Liver (tissue), 9 donors: ENCODE results near the gene GCGR. TPM values are rescaled to one million over a fixed set of nuclear protein-coding genes. Genes with fewer than 3 reads are reported as not detected.

Experiments used
- DNase-seq: peaks from one replicate; pipeline ENCODE4 v3.0.0-alpha.2; 2017; ENCODE audit warnings: low spot score
- H3K27ac ChIP-seq, 2 donors: one replicate each; pipeline ENCODE4 v1.7.0; 2013; ENCODE audit warnings: inconsistent platforms in 2 of 2, low read length in 2 of 2, control low read depth in 1 of 2, low read depth in 1 of 2, mild to moderate bottlenecking in 1 of 2
- H3K27me3 ChIP-seq, 4 donors: one replicate each; pipeline versions ENCODE4 v1.6.1 to v1.7.0; 2013; ENCODE audit warnings: low read length in 3 of 4, inconsistent platforms in 1 of 4, mild to moderate bottlenecking in 1 of 4, moderate library complexity in 1 of 4; ENCODE audit not compliant: control insufficient read depth in 4 of 4, insufficient read depth in 4 of 4
- H3K36me3 ChIP-seq, 4 donors: one replicate each; pipeline versions ENCODE4 v1.6.1 to v1.7.0; 2013; ENCODE audit warnings: low read length in 3 of 4, mild to moderate bottlenecking in 3 of 4, low read depth in 1 of 4, moderate library complexity in 1 of 4; ENCODE audit not compliant: control insufficient read depth in 4 of 4, insufficient read depth in 3 of 4
- H3K4me1 ChIP-seq, 4 donors: one replicate each; pipeline versions ENCODE4 v1.6.1 to v1.7.0; 2013; ENCODE audit warnings: low read length in 3 of 4, mild to moderate bottlenecking in 3 of 4, moderate library complexity in 1 of 4; ENCODE audit not compliant: control insufficient read depth in 4 of 4, insufficient read depth in 4 of 4
- H3K4me3 ChIP-seq, 3 donors: one replicate each; pipeline versions ENCODE4 v1.6.1 to v1.7.0; 2013; ENCODE audit warnings: low read length in 3 of 3, control low read depth in 1 of 3, low read depth in 1 of 3, mild to moderate bottlenecking in 1 of 3
- H3K9ac ChIP-seq, 2 donors: one replicate each; pipeline ENCODE4 v1.7.0; 2013; ENCODE audit warnings: low read length in 2 of 2, mild to moderate bottlenecking in 2 of 2, moderate library complexity in 2 of 2, control low read depth in 1 of 2, low read depth in 1 of 2
- H3K9me3 ChIP-seq, 4 donors: one replicate each; pipeline versions ENCODE4 v1.6.1 to v1.7.0; 2013; ENCODE audit warnings: low read length in 3 of 4; ENCODE audit not compliant: control insufficient read depth in 4 of 4
- ATF3 ChIP-seq: IDR thresholded peaks from 2 replicates; pipeline ENCODE4 v1.6.1; 2016; ENCODE audit warnings: antibody characterized with exemption
- FOXA1 ChIP-seq: IDR thresholded peaks from 2 replicates; pipeline ENCODE4 v1.6.1; 2016; ENCODE audit warnings: antibody characterized with exemption
- FOXA2 ChIP-seq: IDR thresholded peaks from 2 replicates; pipeline ENCODE4 v1.6.1; 2016; ENCODE audit warnings: antibody characterized with exemption
- GABPA ChIP-seq, 2 donors: IDR thresholded peaks in 1 of 2; conservative IDR thresholded peaks in 1 of 2; 2 replicates each; pipeline ENCODE4 v1.6.1; 2016; ENCODE audit warnings: antibody characterized with exemption in 2 of 2, mild to moderate bottlenecking in 1 of 2, moderate library complexity in 1 of 2
- HNF4A ChIP-seq, 2 donors: conservative IDR thresholded peaks; 2 replicates each; pipeline ENCODE4 v1.6.1; 2016; ENCODE audit warnings: antibody characterized with exemption in 2 of 2, mild to moderate bottlenecking in 2 of 2
- NR2F2 ChIP-seq: IDR thresholded peaks from 2 replicates; pipeline ENCODE4 v1.6.1; 2016; ENCODE audit warnings: antibody characterized with exemption
- RAD21 ChIP-seq, 2 donors: IDR thresholded peaks; 2 replicates each; pipeline ENCODE4 v1.6.1; 2016; ENCODE audit warnings: antibody characterized with exemption in 2 of 2, mild to moderate bottlenecking in 2 of 2
- RXRA ChIP-seq, 2 donors: IDR thresholded peaks; 2 replicates each; pipeline ENCODE4 v1.6.1; 2017 to 2018; ENCODE audit warnings: antibody characterized with exemption in 2 of 2, mild to moderate bottlenecking in 1 of 2
- SP1 ChIP-seq: IDR thresholded peaks from 2 replicates; pipeline ENCODE4 v1.6.1; 2018; ENCODE audit warnings: antibody characterized with exemption, mild to moderate bottlenecking
- TAF1 ChIP-seq: conservative IDR thresholded peaks from 2 replicates; pipeline ENCODE4 v1.6.1; 2016; ENCODE audit warnings: antibody characterized with exemption, mild to moderate bottlenecking
- YY1 ChIP-seq: IDR thresholded peaks from 2 replicates; pipeline ENCODE4 v1.6.1; 2016; ENCODE audit warnings: antibody characterized with exemption, mild to moderate bottlenecking
- WGBS: extraction: QIAGEN DNeasy Blood & Tissue Kit; methylation state at CpG from one replicate; pipeline ENCODE4 v1.1.7; 2013; 5-methylcytosine and 5-hydroxymethylcytosine counted together
- polyA plus RNA-seq, 2 donors: library from polyadenylated mRNA; stranded (reverse) in 1 of 2; unstranded in 1 of 2; fragments of 200-250 nt in 1 of 2; fragments of >200 nt in 1 of 2; fragmentation: Nextera tagmentation in 1 of 2; extraction: Ambion mirVana in 1 of 2; gene quantifications; one replicate each; pipeline versions ENCODE4 v1.2.1 to v1.2.3, GENCODE V29; 2013 to 2015
- total RNA-seq, 2 donors: library from RNA; depleted of rRNA; stranded (reverse); fragments of >200 nt; gene quantifications; one replicate each; pipeline ENCODE4 v1.2.3, GENCODE V29; 2014
- TF ChIP-seq, protein P1 (sequence below): fragments of 150-350 bp; IDR thresholded peaks from 2 replicates; pipeline ENCODE4 v1.5.1; 2017; ENCODE audit warnings: improper control_type of control experiment, low read depth, low read length; ENCODE audit not compliant: missing input control
- TF ChIP-seq, protein P2 (sequence below): IDR thresholded peaks from 2 replicates; pipeline ENCODE4 v1.6.1; 2016; ENCODE audit warnings: antibody characterized with exemption
- TF ChIP-seq, protein P3 (sequence below): IDR thresholded peaks from 2 replicates; pipeline ENCODE4 v1.6.1; 2016; ENCODE audit warnings: antibody characterized with exemption
- donor health status: healthy.
- donor health status: healthy.
- donor health status: healthy.
- donor health status: healthy.
- donor health status: healthy.

Gene GCGR
- total and polyA plus RNA-seq, 4 donors, result 20.7 to 72.0 (median 48.9) TPM

GRCh38 chr17:81794074-81794476 is 9.9 kb upstream of the GCGR start:
- H3K4me1 ChIP-seq, result no peaks in the 10 kb centered on the region
- H3K36me3 ChIP-seq, result no peaks in the 10 kb centered on the region
- DNase-seq, result no peak
- WGBS, result 90% methylated on average over 3 of the region's 3 CpGs
- no peak overlapping the region for H3K4me3 ChIP-seq
- H3K27ac ChIP-seq, result no peak overlapping the region
- TF ChIP-seq HNF4A (conservative IDR thresholded peaks at IDR 0.05) (no peak), GABPA (IDR thresholded peaks at IDR 0.05 in 1 of 2, conservative IDR thresholded peaks at IDR 0.05 in 1 of 2) (no peak), TAF1 (no peak), YY1 (no peak), FOXA1 (no peak), NR2F2 (no peak), RAD21 (IDR thresholded peaks at IDR 0.05) (no peak), ATF3 (no peak), FOXA2 (no peak), SP1 (no peak)
- TF ChIP-seq, protein P1, sequence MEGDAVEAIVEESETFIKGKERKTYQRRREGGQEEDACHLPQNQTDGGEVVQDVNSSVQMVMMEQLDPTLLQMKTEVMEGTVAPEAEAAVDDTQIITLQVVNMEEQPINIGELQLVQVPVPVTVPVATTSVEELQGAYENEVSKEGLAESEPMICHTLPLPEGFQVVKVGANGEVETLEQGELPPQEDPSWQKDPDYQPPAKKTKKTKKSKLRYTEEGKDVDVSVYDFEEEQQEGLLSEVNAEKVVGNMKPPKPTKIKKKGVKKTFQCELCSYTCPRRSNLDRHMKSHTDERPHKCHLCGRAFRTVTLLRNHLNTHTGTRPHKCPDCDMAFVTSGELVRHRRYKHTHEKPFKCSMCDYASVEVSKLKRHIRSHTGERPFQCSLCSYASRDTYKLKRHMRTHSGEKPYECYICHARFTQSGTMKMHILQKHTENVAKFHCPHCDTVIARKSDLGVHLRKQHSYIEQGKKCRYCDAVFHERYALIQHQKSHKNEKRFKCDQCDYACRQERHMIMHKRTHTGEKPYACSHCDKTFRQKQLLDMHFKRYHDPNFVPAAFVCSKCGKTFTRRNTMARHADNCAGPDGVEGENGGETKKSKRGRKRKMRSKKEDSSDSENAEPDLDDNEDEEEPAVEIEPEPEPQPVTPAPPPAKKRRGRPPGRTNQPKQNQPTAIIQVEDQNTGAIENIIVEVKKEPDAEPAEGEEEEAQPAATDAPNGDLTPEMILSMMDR, result no peak
- TF ChIP-seq, protein P2, sequence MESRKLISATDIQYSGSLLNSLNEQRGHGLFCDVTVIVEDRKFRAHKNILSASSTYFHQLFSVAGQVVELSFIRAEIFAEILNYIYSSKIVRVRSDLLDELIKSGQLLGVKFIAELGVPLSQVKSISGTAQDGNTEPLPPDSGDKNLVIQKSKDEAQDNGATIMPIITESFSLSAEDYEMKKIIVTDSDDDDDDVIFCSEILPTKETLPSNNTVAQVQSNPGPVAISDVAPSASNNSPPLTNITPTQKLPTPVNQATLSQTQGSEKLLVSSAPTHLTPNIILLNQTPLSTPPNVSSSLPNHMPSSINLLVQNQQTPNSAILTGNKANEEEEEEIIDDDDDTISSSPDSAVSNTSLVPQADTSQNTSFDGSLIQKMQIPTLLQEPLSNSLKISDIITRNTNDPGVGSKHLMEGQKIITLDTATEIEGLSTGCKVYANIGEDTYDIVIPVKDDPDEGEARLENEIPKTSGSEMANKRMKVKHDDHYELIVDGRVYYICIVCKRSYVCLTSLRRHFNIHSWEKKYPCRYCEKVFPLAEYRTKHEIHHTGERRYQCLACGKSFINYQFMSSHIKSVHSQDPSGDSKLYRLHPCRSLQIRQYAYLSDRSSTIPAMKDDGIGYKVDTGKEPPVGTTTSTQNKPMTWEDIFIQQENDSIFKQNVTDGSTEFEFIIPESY, result no peak
- H3K9me3 ChIP-seq, result no peaks in the 10 kb centered on the region
- no peaks in the 10 kb centered on the region for H3K27me3 ChIP-seq
- no peak overlapping the region for H3K9ac ChIP-seq

DNA sequence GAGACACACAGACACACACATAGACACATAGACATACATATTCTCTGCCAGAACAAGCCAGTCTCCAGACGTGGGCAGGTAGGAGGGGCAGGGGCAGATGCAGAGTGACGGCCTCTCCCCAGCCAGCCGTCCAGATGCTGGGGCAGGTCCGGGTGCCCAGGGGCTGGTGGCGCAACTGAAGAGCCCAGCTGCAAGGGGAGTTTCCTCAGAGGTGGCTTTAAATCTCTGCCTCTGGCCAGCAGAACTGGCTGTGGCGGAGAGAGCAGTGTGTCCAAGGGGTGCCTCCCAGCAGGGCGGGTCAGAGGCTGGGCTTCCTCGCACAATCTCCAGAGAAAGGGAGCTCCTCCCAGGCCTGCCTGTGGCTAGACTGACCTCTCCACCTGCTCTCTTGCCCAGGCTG is 9.4 kb upstream of the GCGR start:
- WGBS, result 59% methylated on average over 8 of the region's 8 CpGs
- H3K27ac ChIP-seq, result no peak overlapping the region
- H3K9me3 ChIP-seq, result no peaks in the 10 kb centered on the region
- no peak for DNase-seq
- no peak overlapping the region for H3K4me3 ChIP-seq
- H3K9ac ChIP-seq, result no peak overlapping the region
- TF ChIP-seq, protein P1, result no peak
- no peak for TF ChIP-seq YY1
- TF ChIP-seq RXRA (IDR thresholded peaks at IDR 0.05), result no peak
- TF ChIP-seq, protein P3, sequence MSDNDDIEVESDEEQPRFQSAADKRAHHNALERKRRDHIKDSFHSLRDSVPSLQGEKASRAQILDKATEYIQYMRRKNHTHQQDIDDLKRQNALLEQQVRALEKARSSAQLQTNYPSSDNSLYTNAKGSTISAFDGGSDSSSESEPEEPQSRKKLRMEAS, result no peak
- TF ChIP-seq TAF1, result no peak
- H3K4me1 ChIP-seq, result no peaks in the 10 kb centered on the region
- no peaks in the 10 kb centered on the region for H3K36me3 ChIP-seq
- H3K27me3 ChIP-seq, result no peaks in the 10 kb centered on the region
